Gastroesophageal sphincter (tissue), 3 donors: ENCODE data around the gene PIP5K1C.

ENCODE experiments used
- CTCF ChIP-seq, 4 experiments: fragments of 200-600 bp in 2 of 4; fragments of 450-650 bp in 2 of 4; sonication (generic) in 1 of 4; IDR thresholded peaks; one replicate each; pipeline ENCODE4 v1.5.1; 2017 to 2019; ENCODE audit warnings: antibody characterized with exemption in 4 of 4, mild to moderate bottlenecking in 2 of 4, moderate library complexity in 2 of 4
- EP300 ChIP-seq: sonication (generic); formaldehyde crosslinking; IDR thresholded peaks from one replicate; pipeline ENCODE4 v1.6.1; 2017; ENCODE audit warnings: antibody characterized with exemption, mild to moderate bottlenecking
- POLR2A ChIP-seq, 2 donors: fragments of 450-650 bp; IDR thresholded peaks; one replicate each; pipeline ENCODE4 v1.6.1; 2017; ENCODE audit warnings: antibody characterized with exemption in 2 of 2, mild to moderate bottlenecking in 2 of 2, moderate library complexity in 1 of 2

GRCh38 chr19:3667037-3667638 lies 33.1 kb downstream of the PIP5K1C start:
- TF ChIP-seq EP300 (no peak), CTCF (IDR thresholded peaks at IDR 0.05) (no peak), POLR2A (IDR thresholded peaks at IDR 0.05) (no peak)
